ENCODE measurements around the gene PRDM16.

DNA sequence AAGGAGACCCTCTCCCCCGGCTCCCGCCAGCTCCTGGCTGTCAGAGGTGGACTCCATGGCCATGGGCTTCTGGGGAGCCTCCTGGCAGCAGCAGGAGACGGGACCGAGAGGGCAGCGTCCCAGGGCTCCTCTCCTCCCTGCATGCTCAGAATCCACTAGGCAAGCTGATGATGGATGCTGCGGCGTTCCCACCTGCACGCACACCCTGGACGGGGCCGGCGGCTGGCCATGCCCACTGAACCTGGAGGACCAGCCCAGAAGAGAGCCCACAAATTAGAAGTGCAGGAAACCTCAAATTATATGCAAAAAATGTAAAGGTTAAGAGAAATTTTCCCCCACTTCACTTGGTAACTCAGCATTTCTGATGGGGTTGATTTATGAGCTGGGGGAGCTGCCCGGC lies 308.2 kb downstream of the PRDM16 start:
- no peak for TF ChIP-seq POLR2A (IDR thresholded peaks at IDR 0.05; ENCODE audit: control extremely low read depth in 1 of 2, low read depth in 2 of 2, low read length in 2 of 2)
- TF ChIP-seq RBBP5 (IDR thresholded peaks at IDR 0.05; ENCODE audit: borderline replicate concordance, low read depth, low read length): no peak
- TF ChIP-seq, protein P1, sequence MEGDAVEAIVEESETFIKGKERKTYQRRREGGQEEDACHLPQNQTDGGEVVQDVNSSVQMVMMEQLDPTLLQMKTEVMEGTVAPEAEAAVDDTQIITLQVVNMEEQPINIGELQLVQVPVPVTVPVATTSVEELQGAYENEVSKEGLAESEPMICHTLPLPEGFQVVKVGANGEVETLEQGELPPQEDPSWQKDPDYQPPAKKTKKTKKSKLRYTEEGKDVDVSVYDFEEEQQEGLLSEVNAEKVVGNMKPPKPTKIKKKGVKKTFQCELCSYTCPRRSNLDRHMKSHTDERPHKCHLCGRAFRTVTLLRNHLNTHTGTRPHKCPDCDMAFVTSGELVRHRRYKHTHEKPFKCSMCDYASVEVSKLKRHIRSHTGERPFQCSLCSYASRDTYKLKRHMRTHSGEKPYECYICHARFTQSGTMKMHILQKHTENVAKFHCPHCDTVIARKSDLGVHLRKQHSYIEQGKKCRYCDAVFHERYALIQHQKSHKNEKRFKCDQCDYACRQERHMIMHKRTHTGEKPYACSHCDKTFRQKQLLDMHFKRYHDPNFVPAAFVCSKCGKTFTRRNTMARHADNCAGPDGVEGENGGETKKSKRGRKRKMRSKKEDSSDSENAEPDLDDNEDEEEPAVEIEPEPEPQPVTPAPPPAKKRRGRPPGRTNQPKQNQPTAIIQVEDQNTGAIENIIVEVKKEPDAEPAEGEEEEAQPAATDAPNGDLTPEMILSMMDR (IDR thresholded peaks at IDR 0.05; ENCODE audit: control extremely low read depth in 1 of 3, insufficient read depth in 1 of 3, low read depth in 1 of 3, low read length in 3 of 3): no peak
- TF ChIP-seq EZH2 (IDR thresholded peaks at IDR 0.05; ENCODE audit: low read depth, low read length, severe bottlenecking): no peak
- TF ChIP-seq KDM1A (IDR thresholded peaks at IDR 0.05; ENCODE audit: borderline replicate concordance, low read length): no peak
- no peak for TF ChIP-seq TAF1 (IDR thresholded peaks at IDR 0.05; ENCODE audit: low read depth, low read length)
- no peak for TF ChIP-seq SIX5 (IDR thresholded peaks at IDR 0.05; ENCODE audit: low read depth, low read length)
- no peak for TF ChIP-seq MAFK (IDR thresholded peaks at IDR 0.05; ENCODE audit: low read depth, low read length)

All from H1 (cell line).